ENCODE data around the gene MON1B.

GRCh38 chr16:77220427-77220826 lies 29.4 kb downstream of the MON1B start:
- TF ChIP-seq CTCF (IDR thresholded peaks at IDR 0.05) (no peak), POLR2A (IDR thresholded peaks at IDR 0.05) (no peak)
